Fibroblast of skin of left biceps (primary cell): Measurements from ENCODE around the gene LDLRAD4.

Experiments used
- DNase-seq, 2 experiments: peaks; one replicate each; pipeline ENCODE4 v3.0.0-alpha.2; 2013; ENCODE audit warnings: low read depth in 2 of 2

Gene LDLRAD4

GRCh38 chr18:13387855-13388548 is 169.4 kb downstream of the LDLRAD4 start:
- DNase-seq, result no peak

GRCh38 chr18:13388586-13389490 is 170.3 kb downstream of the LDLRAD4 start:
- no peak for DNase-seq

- DNase-seq, result no peak
Measured at GRCh38 chr18:13389491-13390131, 171.1 kb downstream of the LDLRAD4 start.

GRCh38 chr18:13390196-13390595 is 171.6 kb downstream of the LDLRAD4 start:
- DNase-seq, result no peak

- DNase-seq, result no peak
Measured at GRCh38 chr18:13390711-13391110, 172.2 kb downstream of the LDLRAD4 start.

- DNase-seq, result no peak
Measured at GRCh38 chr18:13392029-13392750, 173.6 kb downstream of the LDLRAD4 start.

GRCh38 chr18:13392899-13393298 is 174.3 kb downstream of the LDLRAD4 start:
- DNase-seq, result no peak

GRCh38 chr18:13393338-13393737 is 174.8 kb downstream of the LDLRAD4 start:
- no peak for DNase-seq

GRCh38 chr18:13394801-13395200 is 176.2 kb downstream of the LDLRAD4 start:
- no peak for DNase-seq

- DNase-seq, result no peak
Measured at GRCh38 chr18:13395577-13395976, 177.0 kb downstream of the LDLRAD4 start.

GRCh38 chr18:13397504-13398163 is 179.1 kb downstream of the LDLRAD4 start:
- no peak for DNase-seq

- no peak for DNase-seq
Measured at GRCh38 chr18:13398631-13399030, 180.1 kb downstream of the LDLRAD4 start.

- no peak for DNase-seq
Measured at GRCh38 chr18:13399511-13399910, 181.0 kb downstream of the LDLRAD4 start.

- DNase-seq, result no peak
Measured at GRCh38 chr18:13400636-13401315, 182.2 kb downstream of the LDLRAD4 start.

GRCh38 chr18:13401404-13401803 is 182.8 kb downstream of the LDLRAD4 start:
- DNase-seq, result no peak

- no peak for DNase-seq
Measured at GRCh38 chr18:13401826-13402225, 183.3 kb downstream of the LDLRAD4 start.

- DNase-seq, result no peak
Measured at GRCh38 chr18:13403786-13404549, 185.4 kb downstream of the LDLRAD4 start.

GRCh38 chr18:13405305-13406038 is 186.9 kb downstream of the LDLRAD4 start:
- DNase-seq, result no peak

GRCh38 chr18:13406049-13406615 is 187.6 kb downstream of the LDLRAD4 start:
- DNase-seq, result no peak
